Activated naive CD4-positive, alpha-beta T cell treated with anti-CD3 and anti-CD28 coated beads, Interleukin-2, amount 50 U/mL, for 24 hours (primary cell): ENCODE results near the gene SPSB4.

Experiments used
- H3K27ac Mint-ChIP-seq: one replicate; pipeline ENCODE4 v1.8.0; 2021; ENCODE audit warnings: mild to moderate bottlenecking, mixed read lengths
- H3K27me3 Mint-ChIP-seq: one replicate; pipeline ENCODE4 v1.8.0; 2021; ENCODE audit warnings: mixed read lengths
- H3K36me3 Mint-ChIP-seq: one replicate; pipeline ENCODE4 v1.8.0; 2021; ENCODE audit warnings: mixed read lengths
- H3K4me1 Mint-ChIP-seq: one replicate; pipeline ENCODE4 v1.8.0; 2021; ENCODE audit warnings: mixed read lengths
- H3K4me3 Mint-ChIP-seq: one replicate; pipeline ENCODE4 v1.8.0; 2021; ENCODE audit warnings: mild to moderate bottlenecking, mixed read lengths
- H3K9me3 Mint-ChIP-seq: one replicate; pipeline ENCODE4 v1.8.0; 2021; ENCODE audit warnings: mixed read lengths

The SPSB4 gene

GRCh38 chr3:141064255-141064926 lies 13.2 kb downstream of the SPSB4 start:
- Mint-ChIP-seq H3K27me3 (no peaks in the 10 kb centered on the region), H3K4me3 (no peak overlapping the region), H3K27ac (no peak overlapping the region), H3K4me1 (no peaks in the 10 kb centered on the region), H3K9me3 (no peaks in the 10 kb centered on the region), H3K36me3 (no peaks in the 10 kb centered on the region)

GRCh38 chr3:141065258-141065657 lies 14.1 kb downstream of the SPSB4 start:
- H3K4me3 Mint-ChIP-seq = no peak overlapping the region
- H3K27ac Mint-ChIP-seq = no peak overlapping the region
- no peaks in the 10 kb centered on the region for H3K36me3 Mint-ChIP-seq
- H3K4me1 Mint-ChIP-seq = no peaks in the 10 kb centered on the region
- no peaks in the 10 kb centered on the region for H3K27me3 Mint-ChIP-seq
- no peaks in the 10 kb centered on the region for H3K9me3 Mint-ChIP-seq

- Mint-ChIP-seq H3K27me3 (no peaks in the 10 kb centered on the region), H3K36me3 (no peaks in the 10 kb centered on the region), H3K4me1 (no peaks in the 10 kb centered on the region), H3K4me3 (no peak overlapping the region), H3K27ac (no peak overlapping the region), H3K9me3 (no peaks in the 10 kb centered on the region)
These were observed 15.0 kb downstream of the SPSB4 start for GRCh38 chr3:141065841-141066805.

- H3K4me1 Mint-ChIP-seq = no peaks in the 10 kb centered on the region
- H3K4me3 Mint-ChIP-seq = no peak overlapping the region
- H3K36me3 Mint-ChIP-seq = no peaks in the 10 kb centered on the region
- H3K27me3 Mint-ChIP-seq = no peaks in the 10 kb centered on the region
- H3K9me3 Mint-ChIP-seq = no peaks in the 10 kb centered on the region
- no peak overlapping the region for H3K27ac Mint-ChIP-seq
These were observed 16.2 kb downstream of the SPSB4 start for GRCh38 chr3:141067206-141067974.

- no peaks in the 10 kb centered on the region for H3K9me3 Mint-ChIP-seq
- no peak overlapping the region for H3K4me3 Mint-ChIP-seq
- H3K27me3 Mint-ChIP-seq = no peaks in the 10 kb centered on the region
- H3K4me1 Mint-ChIP-seq = no peaks in the 10 kb centered on the region
- no peaks in the 10 kb centered on the region for H3K36me3 Mint-ChIP-seq
- no peak overlapping the region for H3K27ac Mint-ChIP-seq
These were observed 19.1 kb downstream of the SPSB4 start for GRCh38 chr3:141070229-141070628.

GRCh38 chr3:141070727-141071357 lies 19.7 kb downstream of the SPSB4 start:
- H3K4me1 Mint-ChIP-seq = no peaks in the 10 kb centered on the region
- no peaks in the 10 kb centered on the region for H3K9me3 Mint-ChIP-seq
- H3K27ac Mint-ChIP-seq = no peak overlapping the region
- no peaks in the 10 kb centered on the region for H3K36me3 Mint-ChIP-seq
- no peaks in the 10 kb centered on the region for H3K27me3 Mint-ChIP-seq
- no peak overlapping the region for H3K4me3 Mint-ChIP-seq

- H3K36me3 Mint-ChIP-seq = no peaks in the 10 kb centered on the region
- no peak overlapping the region for H3K27ac Mint-ChIP-seq
- no peak overlapping the region for H3K4me3 Mint-ChIP-seq
- no peaks in the 10 kb centered on the region for H3K27me3 Mint-ChIP-seq
- peaks cover 3% of the 10 kb centered on the region for H3K4me1 Mint-ChIP-seq
- no peaks in the 10 kb centered on the region for H3K9me3 Mint-ChIP-seq
These were observed 20.6 kb downstream of the SPSB4 start for GRCh38 chr3:141071681-141072260.

- no peaks in the 10 kb centered on the region for H3K27me3 Mint-ChIP-seq
- H3K9me3 Mint-ChIP-seq = no peaks in the 10 kb centered on the region
- H3K36me3 Mint-ChIP-seq = no peaks in the 10 kb centered on the region
- peaks cover 11% of the 10 kb centered on the region for H3K4me1 Mint-ChIP-seq
- no peak overlapping the region for H3K27ac Mint-ChIP-seq
- no peak overlapping the region for H3K4me3 Mint-ChIP-seq
These were observed 21.8 kb downstream of the SPSB4 start for GRCh38 chr3:141072950-141073349.

GRCh38 chr3:141073580-141073979 lies 22.4 kb downstream of the SPSB4 start:
- no peaks in the 10 kb centered on the region for H3K27me3 Mint-ChIP-seq
- no peak overlapping the region for H3K27ac Mint-ChIP-seq
- H3K4me3 Mint-ChIP-seq = no peak overlapping the region
- H3K4me1 Mint-ChIP-seq = peaks cover 11% of the 10 kb centered on the region
- no peaks in the 10 kb centered on the region for H3K9me3 Mint-ChIP-seq
- H3K36me3 Mint-ChIP-seq = no peaks in the 10 kb centered on the region

- H3K4me3 Mint-ChIP-seq = no peak overlapping the region
- peaks cover 11% of the 10 kb centered on the region for H3K4me1 Mint-ChIP-seq
- H3K9me3 Mint-ChIP-seq = no peaks in the 10 kb centered on the region
- H3K27me3 Mint-ChIP-seq = no peaks in the 10 kb centered on the region
- H3K36me3 Mint-ChIP-seq = no peaks in the 10 kb centered on the region
- no peak overlapping the region for H3K27ac Mint-ChIP-seq
These were observed 23.4 kb downstream of the SPSB4 start for GRCh38 chr3:141074529-141074928.

GRCh38 chr3:141076036-141076773 lies 25.1 kb downstream of the SPSB4 start:
- H3K4me1 Mint-ChIP-seq = peaks cover 11% of the 10 kb centered on the region
- H3K4me3 Mint-ChIP-seq = no peak overlapping the region

GRCh38 chr3:141076797-141077571 lies 25.8 kb downstream of the SPSB4 start:
- Mint-ChIP-seq H3K27me3 (no peaks in the 10 kb centered on the region), H3K36me3 (no peaks in the 10 kb centered on the region), H3K4me3 (peak overlapping the region; percentile 73), H3K9me3 (no peaks in the 10 kb centered on the region), H3K4me1 (peaks cover 11% of the 10 kb centered on the region), H3K27ac (no peak overlapping the region)

More at GRCh38 chr3:141076036-141076773, 25.1 kb downstream of the SPSB4 start:
- Mint-ChIP-seq H3K36me3 (no peaks in the 10 kb centered on the region), H3K27ac (no peak overlapping the region), H3K9me3 (no peaks in the 10 kb centered on the region), H3K27me3 (no peaks in the 10 kb centered on the region)

- H3K9me3 Mint-ChIP-seq = no peaks in the 10 kb centered on the region
- H3K4me1 Mint-ChIP-seq = peaks cover 11% of the 10 kb centered on the region
- peak overlapping the region; percentile 73 for H3K4me3 Mint-ChIP-seq
- no peaks in the 10 kb centered on the region for H3K36me3 Mint-ChIP-seq
- H3K27me3 Mint-ChIP-seq = no peaks in the 10 kb centered on the region
- no peak overlapping the region for H3K27ac Mint-ChIP-seq
These were observed 26.5 kb downstream of the SPSB4 start for GRCh38 chr3:141077631-141078030.

GRCh38 chr3:141078200-141078599 lies 27.1 kb downstream of the SPSB4 start:
- Mint-ChIP-seq H3K9me3 (no peaks in the 10 kb centered on the region), H3K4me3 (no peak overlapping the region), H3K27ac (no peak overlapping the region), H3K27me3 (no peaks in the 10 kb centered on the region), H3K4me1 (peaks cover 11% of the 10 kb centered on the region), H3K36me3 (no peaks in the 10 kb centered on the region)
